T47D (cell line): ENCODE data around the gene PHRF1.

Experiments used
- DNase-seq, 2 experiments: peaks; one replicate each; pipeline versions ENCODE4 v3.0.0 to v3.0.0-alpha.2; 2011 to 2012; ENCODE audit warnings: low read depth in 1 of 2, low spot score in 1 of 2
- JUND ChIP-seq: IDR thresholded peaks from 2 replicates; pipeline ENCODE4 v1.6.1; 2012; ENCODE audit warnings: low read depth
- in situ Hi-C: cut with HindIII; loops from 2 replicates; pipeline ENCODE4 v1.10.0; 2016; ENCODE audit warnings: low sequenced_read_pairs, low pct_unique_long_range_greater_than_20kb

Gene PHRF1

DNA sequence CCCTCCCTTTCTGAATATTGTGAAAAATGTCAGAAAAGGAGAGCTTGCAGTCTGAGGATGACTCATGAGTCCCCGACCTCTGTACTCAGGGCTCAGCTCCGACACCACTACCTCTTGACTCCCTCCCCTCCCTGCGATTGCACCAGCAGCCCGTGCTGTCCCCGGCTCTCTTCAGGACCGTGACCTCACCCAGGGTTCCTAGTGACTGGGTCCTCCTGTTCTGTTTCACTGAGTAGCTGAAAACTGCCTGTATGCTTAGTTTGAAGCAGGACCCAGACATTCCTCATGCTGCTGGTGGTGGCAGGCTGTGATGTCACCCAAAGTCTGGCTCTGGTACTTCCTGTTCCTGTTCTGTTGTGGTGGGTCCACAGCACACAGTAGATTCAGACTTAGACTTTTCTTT is 11.7 kb downstream of the PHRF1 start:
- in situ Hi-C loops, result no loop called here
- TF ChIP-seq JUND, result no peak
- DNase-seq, result no peak

DNA sequence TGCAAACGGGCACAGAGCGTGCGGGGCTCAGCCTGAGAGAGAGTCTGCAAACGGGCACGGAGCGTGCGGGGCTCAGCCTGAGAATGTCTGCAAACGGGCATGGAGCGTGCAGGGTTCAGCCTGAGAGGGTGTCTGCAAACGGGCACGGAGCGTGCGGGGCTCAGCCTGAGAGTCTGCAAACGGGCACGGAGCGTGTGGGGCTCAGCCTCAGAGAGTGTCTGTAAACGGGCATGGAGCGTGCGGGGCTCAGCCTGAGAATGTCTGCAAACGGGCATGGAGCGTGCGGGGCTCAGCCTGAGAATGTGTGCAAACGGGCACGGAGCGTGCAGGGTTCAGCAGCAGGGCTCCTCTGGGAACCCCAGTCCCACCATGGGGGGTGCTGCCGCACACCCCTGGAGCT is 13.5 kb downstream of the PHRF1 start:
- in situ Hi-C loops, result no loop called here
- TF ChIP-seq JUND, result no peak
- DNase-seq, result no peak

DNA sequence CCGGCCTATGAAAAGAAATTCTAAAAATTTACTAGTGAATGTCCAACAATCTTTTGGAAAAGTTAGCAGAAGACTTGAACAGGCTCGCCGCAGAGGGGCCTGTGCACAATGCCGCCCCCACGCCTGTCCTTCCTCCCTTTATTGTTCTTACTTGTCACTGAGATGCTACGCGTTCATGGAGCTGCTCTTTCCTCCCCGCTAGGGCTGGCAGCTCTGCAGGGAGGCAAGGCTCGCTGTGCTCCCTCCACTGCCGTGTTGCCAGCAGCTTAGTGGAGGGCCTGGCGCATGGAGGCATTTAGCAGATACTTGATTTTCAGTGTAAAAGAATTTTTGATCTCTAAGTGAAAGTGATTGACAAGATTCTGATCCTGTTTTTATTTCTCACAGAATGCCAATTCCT is 14.7 kb downstream of the PHRF1 start:
- no peak for TF ChIP-seq JUND
- in situ Hi-C loops, result no loop called here
- no peak for DNase-seq

DNA sequence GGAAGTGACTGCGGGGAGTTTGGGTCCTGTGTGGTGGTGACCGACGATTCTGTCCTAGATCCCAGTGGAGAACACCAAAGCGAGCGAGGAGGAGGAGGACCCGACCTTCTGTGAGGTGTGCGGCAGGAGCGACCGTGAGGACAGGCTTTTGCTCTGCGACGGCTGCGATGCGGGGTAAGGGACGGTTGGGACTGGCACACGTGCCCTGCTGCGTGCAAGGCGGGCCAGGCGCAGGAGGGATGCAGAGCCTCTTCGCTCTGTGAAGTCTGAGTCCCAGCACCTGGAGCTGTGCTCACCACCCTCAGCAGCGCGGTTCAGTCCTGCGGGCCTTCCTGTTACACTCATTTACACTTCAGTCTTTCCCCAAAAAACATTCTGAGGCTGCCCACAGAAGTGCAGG is 16.2 kb downstream of the PHRF1 start:
- in situ Hi-C loops, result no loop called here
- no peak for DNase-seq

DNA sequence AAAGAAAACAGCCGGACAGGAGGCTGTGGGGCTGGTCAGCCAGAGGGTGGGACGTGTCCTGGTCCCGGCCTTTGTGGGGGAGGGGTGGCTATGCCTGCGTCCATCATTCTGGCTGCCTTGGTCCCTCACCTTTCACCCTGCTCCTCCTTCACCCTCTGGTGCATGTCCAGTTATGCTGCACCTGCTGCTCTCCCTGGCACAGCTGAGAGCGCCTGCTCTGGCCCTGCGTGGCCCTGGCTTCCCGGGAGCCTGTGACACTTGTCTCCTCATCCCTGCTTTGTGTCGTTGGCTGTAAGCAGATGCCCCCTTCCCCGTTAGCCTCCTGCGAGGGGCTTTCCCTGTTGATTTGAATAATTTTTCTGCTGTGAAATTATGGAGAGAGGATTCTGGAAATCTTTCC is 16.6 kb downstream of the PHRF1 start:
- TF ChIP-seq JUND, result no peak
- no peak for DNase-seq
- in situ Hi-C loops, result no loop called here

More for the DNA sequence above, 16.2 kb downstream of the PHRF1 start:
- no peak for TF ChIP-seq JUND

DNA sequence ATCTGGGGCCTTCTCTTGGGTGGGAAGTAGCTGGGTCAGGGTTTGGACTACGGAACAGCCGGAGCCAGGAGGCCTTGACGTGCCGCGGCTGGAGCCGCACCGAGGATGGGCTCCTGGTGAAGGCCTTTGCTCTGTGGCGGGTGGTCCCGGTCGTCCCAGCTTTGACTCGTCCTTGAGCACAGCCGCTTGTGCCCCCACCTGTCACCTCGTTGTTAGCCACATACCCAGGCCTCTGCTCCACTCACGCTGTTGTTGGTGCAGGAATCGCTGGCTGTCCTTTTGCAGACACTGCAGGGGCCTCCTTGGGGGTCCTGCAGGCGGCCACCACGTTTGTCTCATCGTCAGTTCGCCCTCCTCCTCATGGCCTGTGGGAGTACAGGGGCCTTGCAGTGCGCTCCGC is 17.1 kb downstream of the PHRF1 start:
- in situ Hi-C loops, result no loop called here
- DNase-seq, result no peak
- no peak for TF ChIP-seq JUND

DNA sequence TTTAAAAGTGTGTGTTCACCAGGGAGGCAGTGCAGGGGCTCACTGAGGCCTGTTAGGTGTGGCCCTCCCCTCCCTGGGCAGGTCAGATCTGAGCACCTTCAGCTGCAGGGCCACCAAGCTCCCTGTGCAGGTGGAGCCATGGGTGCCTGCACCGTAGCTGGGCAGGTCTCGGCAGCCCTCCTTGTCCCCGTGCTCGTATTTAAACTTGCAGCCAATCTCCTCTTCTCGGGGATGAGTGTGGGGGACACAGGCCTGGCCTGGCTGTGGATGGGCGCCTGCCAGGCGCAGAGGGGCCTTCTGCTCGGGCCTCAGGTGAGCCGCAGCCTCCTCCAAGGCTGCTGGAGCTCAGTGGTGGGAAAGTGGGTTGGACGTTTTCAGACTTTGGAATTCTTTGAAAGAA is 19.1 kb downstream of the PHRF1 start:
- TF ChIP-seq JUND, result no peak
- DNase-seq, result no peak
- in situ Hi-C loops, result no loop called here

DNA sequence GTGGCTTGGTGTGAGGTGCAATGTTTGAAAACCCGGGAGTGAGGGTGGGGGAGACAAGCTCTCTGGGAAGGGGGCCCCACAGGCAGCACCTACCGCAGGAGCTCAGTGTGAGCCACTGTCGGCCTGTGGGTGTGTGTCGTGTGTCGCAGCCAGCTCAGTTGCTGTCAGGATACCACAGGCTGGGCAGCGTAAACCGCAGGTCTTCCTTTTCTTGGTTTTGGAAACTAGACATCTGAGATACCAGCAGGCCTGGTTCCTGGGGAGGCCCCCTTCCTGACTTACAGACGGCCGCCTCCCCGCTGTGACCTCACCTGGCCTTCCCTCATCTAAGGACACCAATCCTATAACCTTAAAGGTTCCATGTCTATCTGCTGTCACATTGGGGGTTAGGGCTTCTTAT is 20.1 kb downstream of the PHRF1 start:
- in situ Hi-C loops, result no loop called here
- no peak for DNase-seq
- TF ChIP-seq JUND, result no peak

DNA sequence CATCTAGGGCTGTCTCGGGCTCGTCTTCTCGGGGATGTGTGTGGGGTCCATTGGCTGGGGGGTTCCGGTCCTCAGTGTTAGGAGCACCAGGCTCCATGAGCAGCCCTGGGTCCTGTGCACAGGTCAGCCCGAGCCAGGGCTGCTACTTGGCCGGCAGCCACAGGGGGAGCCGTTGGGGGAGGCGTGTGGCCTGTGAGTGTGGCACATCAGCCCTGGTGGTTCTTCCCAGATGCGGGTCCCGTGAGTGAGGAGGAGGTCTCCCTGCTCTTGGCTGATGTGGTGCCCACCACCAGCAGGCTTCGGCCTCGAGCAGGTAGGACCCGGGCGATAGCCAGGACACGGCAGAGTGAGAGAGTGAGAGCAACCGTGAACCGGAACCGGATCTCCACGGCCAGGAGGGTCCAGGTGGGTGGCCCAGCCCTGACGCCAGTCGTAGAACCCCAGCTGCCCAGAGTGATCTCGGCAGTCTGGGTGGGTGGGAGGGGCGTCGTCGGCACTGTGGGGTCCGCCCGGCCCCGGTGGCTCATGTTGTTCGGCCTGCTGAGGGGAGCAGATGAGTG is 21.0 kb downstream of the PHRF1 start:
- DNase-seq, result no peak
- no peak for TF ChIP-seq JUND
- in situ Hi-C loops, result no loop called here

DNA sequence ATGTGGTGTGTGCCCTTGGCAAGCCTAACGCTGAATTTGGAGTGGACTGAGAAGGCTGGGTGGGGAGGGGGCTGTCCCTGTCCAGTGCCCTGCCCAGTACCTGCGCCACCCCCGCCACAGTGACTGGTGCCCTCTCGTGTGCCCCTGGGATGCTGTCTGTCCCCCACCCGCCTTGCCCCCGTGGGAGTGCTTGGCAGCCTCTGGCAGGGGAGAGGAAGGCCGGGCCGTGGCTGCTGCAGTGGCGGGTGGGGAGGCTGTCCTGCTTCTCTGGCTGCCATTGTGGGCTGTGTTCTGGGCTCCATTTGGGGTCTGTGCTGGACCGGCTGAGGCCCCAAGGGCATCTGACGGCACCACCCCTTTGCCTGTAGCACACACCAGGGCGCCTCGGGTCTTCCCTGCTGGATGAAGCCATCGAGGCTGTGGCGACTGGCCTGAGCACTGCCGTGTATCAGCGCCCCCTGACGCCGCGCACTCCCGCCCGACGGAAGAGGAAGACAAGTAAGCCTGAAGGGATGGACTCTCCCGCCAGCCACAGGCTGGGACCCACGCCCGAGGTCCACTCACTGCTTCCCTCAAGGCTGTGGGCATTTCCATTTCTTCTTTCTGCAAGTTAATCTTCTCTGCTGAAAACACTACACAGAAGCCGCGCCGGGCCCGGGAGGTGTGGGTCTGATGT is 21.9 kb downstream of the PHRF1 start:
- no peak for TF ChIP-seq JUND
- in situ Hi-C loops, result no loop called here

DNA sequence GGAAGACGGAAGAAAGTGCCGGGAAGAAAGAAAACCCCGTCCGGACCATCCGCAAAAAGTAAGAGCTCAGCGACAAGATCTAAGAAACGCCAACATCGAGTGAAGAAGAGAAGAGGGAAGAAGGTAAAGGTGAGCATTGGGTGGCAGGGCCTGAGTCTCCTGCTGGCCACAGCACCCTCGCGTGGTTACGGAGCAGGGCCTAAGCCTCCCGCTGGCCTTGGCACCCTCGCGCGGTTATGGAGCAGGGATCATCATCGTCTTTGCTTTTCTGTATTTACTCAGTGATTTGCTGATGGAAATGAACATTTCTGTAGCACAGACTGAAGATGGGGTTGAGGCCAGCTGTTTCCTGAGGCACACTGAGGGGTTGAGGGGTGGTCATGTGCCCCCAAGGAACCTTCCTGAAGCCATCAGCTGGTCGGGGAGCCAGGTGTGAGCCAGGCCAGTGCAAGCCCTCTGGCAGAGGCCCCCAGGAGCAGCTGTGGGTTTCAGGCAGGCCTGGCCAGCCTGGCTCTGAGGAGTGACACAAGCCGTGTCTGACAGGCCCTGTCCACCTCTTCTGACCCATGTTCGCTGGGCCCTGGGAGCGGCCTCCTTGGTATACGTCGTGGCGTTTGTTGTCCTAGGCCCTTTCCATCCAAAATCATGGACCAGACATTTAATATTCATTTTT is 25.4 kb downstream of the PHRF1 start:
- in situ Hi-C loops, result no loop called here
- no peak for TF ChIP-seq JUND
- DNase-seq, result no peak

More for the DNA sequence above, 21.9 kb downstream of the PHRF1 start:
- DNase-seq, result no peak

DNA sequence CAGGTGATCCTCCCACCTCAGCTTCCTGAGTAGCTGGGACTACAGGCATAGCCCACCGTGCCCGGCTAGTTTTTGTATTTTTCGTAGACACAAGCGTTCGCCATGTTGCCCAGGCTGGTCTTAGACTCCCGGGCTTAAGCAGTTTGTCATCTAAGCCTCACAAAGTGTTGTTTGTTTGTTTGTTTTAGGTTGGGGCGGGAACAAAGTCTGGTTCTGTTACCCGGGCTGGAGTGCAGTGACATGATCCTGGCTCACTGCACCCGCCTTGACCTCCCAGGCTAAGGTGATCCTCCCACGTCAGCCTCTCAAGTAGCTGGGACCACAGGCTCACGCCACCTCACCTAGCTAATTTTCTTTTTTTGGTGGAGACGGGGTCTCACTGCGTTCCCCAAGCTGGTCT is 26.9 kb downstream of the PHRF1 start:
- no peak for TF ChIP-seq JUND
- in situ Hi-C loops, result no loop called here
- no peak for DNase-seq

DNA sequence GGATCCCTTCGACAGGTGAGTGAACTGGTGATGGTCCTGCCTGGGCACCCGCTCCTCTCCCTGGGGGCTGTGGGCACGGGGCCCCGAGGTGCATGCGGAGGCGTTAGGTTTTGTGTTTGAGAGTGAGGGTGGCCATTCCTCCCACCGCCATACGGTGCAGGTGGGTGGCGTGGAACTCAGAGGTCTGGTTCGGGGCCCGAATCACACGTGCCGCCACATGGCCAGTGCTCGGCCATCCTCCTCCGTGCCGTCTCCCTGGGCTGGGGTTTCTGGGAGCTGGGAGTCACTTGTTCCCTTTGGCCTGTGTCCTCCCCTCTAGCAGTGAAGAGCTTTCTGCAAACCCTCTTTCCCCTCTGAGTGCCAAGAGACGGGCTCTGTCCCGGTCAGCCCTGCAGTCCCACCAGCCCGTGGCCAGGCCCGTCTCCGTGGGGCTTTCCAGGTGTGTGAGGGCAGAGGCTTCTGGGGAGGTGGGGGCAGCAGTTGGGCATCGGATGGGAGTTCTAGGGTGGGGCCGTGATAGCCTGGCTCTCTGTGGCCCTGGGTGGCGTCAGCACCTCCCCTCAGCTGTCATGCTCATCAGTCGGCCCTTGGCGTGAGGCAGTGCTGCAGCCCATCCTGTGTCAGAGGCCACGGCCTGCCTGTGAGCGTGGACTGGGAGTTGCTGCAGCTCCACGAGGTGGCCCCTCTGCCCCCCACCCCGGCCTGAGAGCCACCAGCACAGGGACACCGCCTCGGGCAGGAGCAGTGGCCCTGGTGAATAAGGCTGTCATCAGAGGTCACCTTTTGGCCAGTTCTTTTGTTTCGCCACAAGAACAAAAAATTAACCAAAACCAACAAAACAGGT is 29.2 kb downstream of the PHRF1 start:
- in situ Hi-C loops, result no loop called here
- no peak for TF ChIP-seq JUND
- DNase-seq, result no peak
